ENCODE data around the gene FGF14. TPM values are rescaled to one million over a fixed set of nuclear protein-coding genes. Genes with fewer than 3 reads are reported as not detected.

Gene FGF14
- total RNA-seq, 4 donors from 2014 or later, result 0.08 to 1.4 (median 0.22) TPM

DNA sequence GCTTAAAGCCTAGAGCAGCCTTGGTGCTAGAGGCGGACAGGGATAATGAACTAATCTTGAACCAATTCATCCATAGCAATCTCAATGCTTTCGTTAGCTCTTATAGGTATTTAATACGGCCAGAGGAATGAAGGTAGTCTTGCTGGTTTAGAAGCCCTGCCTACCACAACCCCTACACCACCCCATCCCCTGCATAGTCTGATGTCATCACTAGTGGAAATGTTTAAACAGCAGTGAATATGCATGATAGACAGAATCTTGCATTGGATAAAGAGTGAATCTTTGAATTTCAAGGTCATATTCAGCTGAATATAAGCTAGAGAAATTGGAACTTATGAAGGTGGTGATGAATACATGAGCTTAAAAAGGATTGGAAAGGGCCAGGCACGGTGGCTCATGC, 627.5 kb downstream of the FGF14 start:
- H3K27ac ChIP-seq, result no peak overlapping the region
- no peak for DNase-seq (ENCODE audit: low spot score in 2 of 2)
- TF ChIP-seq POLR2AphosphoS5 (IDR thresholded peaks at IDR 0.05), result no peak
- no peaks in the 10 kb centered on the region for H3K36me3 ChIP-seq
- no peak overlapping the region for H3K4me3 ChIP-seq
- no peaks in the 10 kb centered on the region for H3K4me1 ChIP-seq
- WGBS, result 94% methylated on average over 4 of the region's 4 CpGs
- no peaks in the 10 kb centered on the region for H3K27me3 ChIP-seq
- H3K9me3 ChIP-seq, result no peaks in the 10 kb centered on the region

DNA sequence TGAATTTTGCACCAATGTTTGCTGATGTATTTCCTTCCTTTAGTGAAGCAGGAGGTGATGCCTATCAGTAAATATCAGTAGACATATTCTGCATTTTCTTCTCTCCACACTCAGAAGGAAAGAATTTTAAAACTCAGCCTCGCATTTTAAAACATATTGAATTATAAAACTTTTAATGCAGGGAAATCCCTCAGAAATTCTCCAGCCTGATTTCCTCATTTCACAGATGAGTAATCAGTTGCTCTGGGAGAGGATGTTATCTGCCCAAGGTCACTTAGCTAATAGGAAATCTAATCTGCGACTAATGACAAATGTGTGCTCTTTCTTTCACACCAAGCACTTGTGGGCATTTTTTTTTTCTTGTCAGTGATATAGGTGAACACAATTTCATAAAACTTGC, 628.8 kb downstream of the FGF14 start:
- DNase-seq (ENCODE audit: low spot score in 2 of 2), result no peak
- H3K36me3 ChIP-seq, result no peaks in the 10 kb centered on the region
- no peak overlapping the region for H3K27ac ChIP-seq
- H3K9me3 ChIP-seq, result no peaks in the 10 kb centered on the region
- no peak overlapping the region for H3K4me3 ChIP-seq
- H3K4me1 ChIP-seq, result no peaks in the 10 kb centered on the region
- WGBS, result 78% methylated on average over 2 of the region's 2 CpGs
- TF ChIP-seq, protein P1, sequence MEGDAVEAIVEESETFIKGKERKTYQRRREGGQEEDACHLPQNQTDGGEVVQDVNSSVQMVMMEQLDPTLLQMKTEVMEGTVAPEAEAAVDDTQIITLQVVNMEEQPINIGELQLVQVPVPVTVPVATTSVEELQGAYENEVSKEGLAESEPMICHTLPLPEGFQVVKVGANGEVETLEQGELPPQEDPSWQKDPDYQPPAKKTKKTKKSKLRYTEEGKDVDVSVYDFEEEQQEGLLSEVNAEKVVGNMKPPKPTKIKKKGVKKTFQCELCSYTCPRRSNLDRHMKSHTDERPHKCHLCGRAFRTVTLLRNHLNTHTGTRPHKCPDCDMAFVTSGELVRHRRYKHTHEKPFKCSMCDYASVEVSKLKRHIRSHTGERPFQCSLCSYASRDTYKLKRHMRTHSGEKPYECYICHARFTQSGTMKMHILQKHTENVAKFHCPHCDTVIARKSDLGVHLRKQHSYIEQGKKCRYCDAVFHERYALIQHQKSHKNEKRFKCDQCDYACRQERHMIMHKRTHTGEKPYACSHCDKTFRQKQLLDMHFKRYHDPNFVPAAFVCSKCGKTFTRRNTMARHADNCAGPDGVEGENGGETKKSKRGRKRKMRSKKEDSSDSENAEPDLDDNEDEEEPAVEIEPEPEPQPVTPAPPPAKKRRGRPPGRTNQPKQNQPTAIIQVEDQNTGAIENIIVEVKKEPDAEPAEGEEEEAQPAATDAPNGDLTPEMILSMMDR (IDR thresholded peaks at IDR 0.05), result no peak
- TF ChIP-seq EP300 (IDR thresholded peaks at IDR 0.05), result no peak
- TF ChIP-seq POLR2AphosphoS5 (IDR thresholded peaks at IDR 0.05), result no peak
- TF ChIP-seq POLR2A (IDR thresholded peaks at IDR 0.05), result no peak
- no peaks in the 10 kb centered on the region for H3K27me3 ChIP-seq

DNA sequence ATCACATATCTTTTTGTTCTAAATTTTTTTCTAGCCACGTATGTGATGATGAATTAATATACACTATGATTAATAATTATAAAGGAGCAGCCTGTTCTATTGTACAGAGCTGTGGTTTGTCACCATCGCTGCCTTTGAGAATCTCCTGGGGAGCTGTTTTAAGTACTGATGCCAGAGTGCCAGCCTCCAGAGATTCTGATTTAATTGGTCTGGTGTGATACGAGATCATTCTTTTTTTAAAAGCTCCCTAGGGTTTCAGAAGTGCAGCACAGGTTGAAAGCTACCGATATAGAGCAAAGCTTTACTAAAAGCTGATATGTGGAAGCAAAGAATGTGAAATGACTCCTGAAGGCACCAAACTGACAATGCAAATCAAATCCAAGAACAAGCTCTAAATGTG, 634.7 kb downstream of the FGF14 start:
- WGBS, result 76% methylated on average over 4 of the region's 4 CpGs

DNA sequence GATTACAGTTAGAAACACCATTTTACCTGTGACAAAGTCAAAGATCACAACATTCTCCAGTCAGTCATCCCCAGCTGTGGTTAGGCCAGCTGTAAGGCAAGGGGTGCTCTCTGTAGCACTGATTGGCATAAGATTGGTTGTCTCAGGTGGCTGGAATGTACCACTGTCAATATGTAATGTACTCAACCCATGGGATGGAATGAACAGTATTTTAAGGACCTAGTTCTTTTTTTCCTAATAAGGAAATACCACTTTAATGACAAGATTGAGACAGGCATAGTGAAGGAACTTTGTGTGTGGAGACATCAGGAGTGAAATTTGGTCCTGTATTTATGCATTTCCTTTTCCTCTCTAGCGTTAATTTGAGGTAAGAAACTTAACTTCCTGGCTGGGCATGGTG, 638.7 kb downstream of the FGF14 start:
- Histone ChIP-seq H3K4me3 (no peak overlapping the region), H3K36me3 (no peaks in the 10 kb centered on the region), H3K9me3 (no peaks in the 10 kb centered on the region), H3K27ac (no peak overlapping the region), H3K4me1 (no peaks in the 10 kb centered on the region), H3K27me3 (no peaks in the 10 kb centered on the region)
- WGBS, result 68% methylated on average over 1 of the region's 1 CpG
- DNase-seq (ENCODE audit: low spot score in 2 of 2), result no peak
- TF ChIP-seq, protein P1 (IDR thresholded peaks at IDR 0.05), result no peak
- TF ChIP-seq EP300 (IDR thresholded peaks at IDR 0.05) (no peak), POLR2A (IDR thresholded peaks at IDR 0.05) (no peak), POLR2AphosphoS5 (IDR thresholded peaks at IDR 0.05) (no peak)

More for the DNA sequence above, 634.7 kb downstream of the FGF14 start:
- no peak for TF ChIP-seq POLR2A (IDR thresholded peaks at IDR 0.05)
- TF ChIP-seq, protein P1 (IDR thresholded peaks at IDR 0.05), result no peak
- no peak for TF ChIP-seq EP300 (IDR thresholded peaks at IDR 0.05)
- TF ChIP-seq POLR2AphosphoS5 (IDR thresholded peaks at IDR 0.05), result no peak
- no peaks in the 10 kb centered on the region for H3K4me1 ChIP-seq
- no peak for DNase-seq (ENCODE audit: low spot score in 2 of 2)
- H3K27me3 ChIP-seq, result no peaks in the 10 kb centered on the region
- H3K9me3 ChIP-seq, result no peaks in the 10 kb centered on the region
- no peaks in the 10 kb centered on the region for H3K36me3 ChIP-seq
- no peak overlapping the region for H3K4me3 ChIP-seq
- H3K27ac ChIP-seq, result no peak overlapping the region

DNA sequence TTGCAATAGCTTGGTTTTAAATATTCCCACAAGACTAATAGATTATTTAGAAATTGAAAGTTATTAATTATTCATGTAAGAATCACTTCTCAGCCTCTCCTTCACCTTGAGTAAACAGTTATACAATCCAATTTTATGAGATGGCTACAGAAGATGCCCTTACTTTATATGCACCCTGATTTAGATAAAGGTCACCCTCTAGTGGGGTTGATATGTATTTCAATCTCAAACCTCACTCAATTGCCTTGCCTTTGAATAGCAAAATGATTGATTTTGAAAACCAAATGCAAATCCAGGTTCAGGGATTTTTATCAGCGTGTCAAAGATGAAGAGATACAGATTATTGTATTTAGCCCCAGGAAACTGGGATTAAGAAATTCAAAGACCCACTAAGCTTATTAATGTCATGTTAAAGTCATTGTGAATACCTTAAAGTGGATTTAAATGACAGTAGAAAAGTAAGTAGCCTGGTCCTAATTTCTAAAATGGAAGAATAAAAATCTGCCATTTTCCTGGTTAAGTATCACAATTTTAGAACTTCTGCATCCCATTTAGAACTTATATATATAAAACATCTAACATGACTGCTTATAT, 644.3 kb downstream of the FGF14 start:
- DNase-seq (ENCODE audit: low spot score in 2 of 2), result no peak
- Histone ChIP-seq H3K27ac (no peak overlapping the region), H3K4me3 (no peak overlapping the region), H3K27me3 (no peaks in the 10 kb centered on the region), H3K9me3 (no peaks in the 10 kb centered on the region), H3K4me1 (no peaks in the 10 kb centered on the region), H3K36me3 (no peaks in the 10 kb centered on the region)
- TF ChIP-seq POLR2A (IDR thresholded peaks at IDR 0.05) (no peak), POLR2AphosphoS5 (IDR thresholded peaks at IDR 0.05) (no peak), EP300 (IDR thresholded peaks at IDR 0.05) (no peak)
- TF ChIP-seq, protein P1 (IDR thresholded peaks at IDR 0.05), result no peak
- WGBS, result 0% methylated on average over 1 of the region's 1 CpG
